EH (cell line): ENCODE results near the gene LRP6.
"Not testable (repeated sequence)": the region's sequence is repeated elsewhere in the genome, so short reads cannot be mapped to it uniquely, and the experiment has no call there.

Source experiments
- DNase-seq: peaks from one replicate; pipeline ENCODE4 v3.0.0-alpha.2; 2015; ENCODE audit warnings: low read depth

The LRP6 gene

GRCh38 chr12:12266873-12267741, at the start of gene LRP6:
Gene LRP6 (minus strand): TSS chr12:12267044. CDS start chr12:12266735, 309 bp downstream.
- DNase-seq, result peak; percentile 91

- no peak for DNase-seq
Observed at GRCh38 chr12:12315838-12316237, 49.0 kb upstream of the LRP6 start.

GRCh38 chr12:12310695-12311094, 43.9 kb upstream of the LRP6 start:
- not testable (repeated sequence) for DNase-seq

GRCh38 chr12:12305568-12306300, 38.9 kb upstream of the LRP6 start:
- DNase-seq, result no peak

GRCh38 chr12:12302976-12303375, 36.1 kb upstream of the LRP6 start:
- DNase-seq, result no peak

GRCh38 chr12:12301122-12301521, 34.3 kb upstream of the LRP6 start:
- no peak for DNase-seq

- no peak for DNase-seq
Observed at GRCh38 chr12:12297201-12297830, 30.5 kb upstream of the LRP6 start.

GRCh38 chr12:12294215-12295005, 27.6 kb upstream of the LRP6 start:
- peak; percentile 37 for DNase-seq

- DNase-seq, result no peak
Observed at GRCh38 chr12:12290206-12290605, 23.4 kb upstream of the LRP6 start.

GRCh38 chr12:12286441-12286840, 19.6 kb upstream of the LRP6 start:
- DNase-seq, result no peak

GRCh38 chr12:12282761-12283425, 16.0 kb upstream of the LRP6 start:
- DNase-seq, result peak; percentile 87

GRCh38 chr12:12282202-12282601, 15.4 kb upstream of the LRP6 start:
- no peak for DNase-seq

- no peak for DNase-seq
Observed at GRCh38 chr12:12281134-12281533, 14.3 kb upstream of the LRP6 start.

- DNase-seq, result peak; percentile 41
Observed at GRCh38 chr12:12278899-12279298, 12.1 kb upstream of the LRP6 start.

- no peak for DNase-seq
Observed at GRCh38 chr12:12275874-12276273, 9.0 kb upstream of the LRP6 start.

GRCh38 chr12:12273291-12273957, 6.6 kb upstream of the LRP6 start:
- peak; percentile 82 for DNase-seq

- DNase-seq, result peak; percentile 55
Observed at GRCh38 chr12:12272869-12273268, 6.0 kb upstream of the LRP6 start.

GRCh38 chr12:12270226-12270625, 3.4 kb upstream of the LRP6 start:
- no peak for DNase-seq

- no peak for DNase-seq
Observed at GRCh38 chr12:12267742-12268200, 927 bp upstream of the LRP6 start.

GRCh38 chr12:12266389-12266872, 413 bp downstream of the LRP6 start:
- no peak for DNase-seq
